ENCODE data around the gene PCK2. TPM values are rescaled to one million over a fixed set of nuclear protein-coding genes. Genes with fewer than 3 reads are reported as not detected.

The PCK2 gene
- total and polyA plus RNA-seq, 5 donors from 2014 or later: 21.0 to 32.2 (median 26.4) TPM

GRCh38 chr14:24070285-24071143 is 23.6 kb upstream of the PCK2 start:
- Histone ChIP-seq H3K4me1 (ENCODE audit: control insufficient read depth, insufficient read depth, low read length, poor library complexity, severe bottlenecking) (no peaks in the 10 kb centered on the region), H3K27ac (ENCODE audit: insufficient read depth, low read length, poor library complexity, severe bottlenecking) (no peak overlapping the region), H3K36me3 (ENCODE audit: control insufficient read depth, insufficient read depth, low read length) (no peaks in the 10 kb centered on the region), H3K4me3 (ENCODE audit: low read depth, low read length) (no peak overlapping the region), H3K27me3 (ENCODE audit: control insufficient read depth, insufficient read depth, low read length) (no peaks in the 10 kb centered on the region), H3K9me3 (ENCODE audit: control insufficient read depth in 2 of 2, low read length in 2 of 2) (no peaks in the 10 kb centered on the region)
- peaks cover 0 to 2% (median 0%) of the 10 kb centered on the region in 7 donors for H3K9me3 Mint-ChIP-seq
- ATAC-seq (ENCODE audit: low read depth in 2 of 2): no peak
- peaks cover 22% of the 10 kb centered on the region for H3K27me3 Mint-ChIP-seq
- no peak for DNase-seq
- peak overlapping the region in 1 of 3 donors; percentile 68 for H3K27ac Mint-ChIP-seq
- peaks cover 0 to 4% (median 1%) of the 10 kb centered on the region in 4 donors for H3K4me1 Mint-ChIP-seq
- no peaks in the 10 kb centered on the region for H3K36me3 Mint-ChIP-seq
- no peak overlapping the region for H3K4me3 Mint-ChIP-seq

- no peak for ATAC-seq (ENCODE audit: low read depth in 2 of 2)
- no peaks in the 10 kb centered on the region for H3K36me3 ChIP-seq (ENCODE audit: control insufficient read depth, insufficient read depth, low read length)
- H3K4me1 Mint-ChIP-seq: peaks cover 0 to 4% (median 1%) of the 10 kb centered on the region in 4 donors
- H3K27ac Mint-ChIP-seq: no peak within 1 kb of the TSS
- peaks cover 22% of the 10 kb centered on the region for H3K27me3 Mint-ChIP-seq
- no peak within 1 kb of the TSS for H3K4me3 Mint-ChIP-seq
- H3K27ac ChIP-seq (ENCODE audit: insufficient read depth, low read length, poor library complexity, severe bottlenecking): no peak within 1 kb of the TSS
- H3K4me3 ChIP-seq (ENCODE audit: low read depth, low read length): no peak within 1 kb of the TSS
- H3K27me3 ChIP-seq (ENCODE audit: control insufficient read depth, insufficient read depth, low read length): no peaks in the 10 kb centered on the region
- no peak for DNase-seq
- H3K9me3 ChIP-seq (ENCODE audit: control insufficient read depth in 2 of 2, low read length in 2 of 2): no peaks in the 10 kb centered on the region
- H3K4me1 ChIP-seq (ENCODE audit: control insufficient read depth, insufficient read depth, low read length, poor library complexity, severe bottlenecking): no peaks in the 10 kb centered on the region
- H3K36me3 Mint-ChIP-seq: no peaks in the 10 kb centered on the region
- H3K9me3 Mint-ChIP-seq: peaks cover 0 to 2% (median 0%) of the 10 kb centered on the region in 7 donors
These were observed 22.9 kb upstream of the PCK2 start, which contains the start of gene CPNE6 for GRCh38 chr14:24071144-24071697. Gene CPNE6, plus strand, starts transcription at chr14:24071562. Its CDS starts 1,375 bp downstream, at chr14:24072937.

GRCh38 chr14:24071836-24072430 is 22.2 kb upstream of the PCK2 start:
- H3K9me3 Mint-ChIP-seq: peaks cover 0 to 2% (median 0%) of the 10 kb centered on the region in 7 donors
- Histone ChIP-seq H3K27me3 (ENCODE audit: control insufficient read depth, insufficient read depth, low read length) (no peaks in the 10 kb centered on the region), H3K4me1 (ENCODE audit: control insufficient read depth, insufficient read depth, low read length, poor library complexity, severe bottlenecking) (no peaks in the 10 kb centered on the region), H3K4me3 (ENCODE audit: low read depth, low read length) (no peak overlapping the region), H3K27ac (ENCODE audit: insufficient read depth, low read length, poor library complexity, severe bottlenecking) (no peak overlapping the region), H3K36me3 (ENCODE audit: control insufficient read depth, insufficient read depth, low read length) (no peaks in the 10 kb centered on the region), H3K9me3 (ENCODE audit: control insufficient read depth in 2 of 2, low read length in 2 of 2) (no peaks in the 10 kb centered on the region)
- ATAC-seq (ENCODE audit: low read depth in 2 of 2): no peak
- DNase-seq: no peak
- no peak overlapping the region for H3K27ac Mint-ChIP-seq
- H3K36me3 Mint-ChIP-seq: no peaks in the 10 kb centered on the region
- peaks cover 0 to 4% (median 1%) of the 10 kb centered on the region in 4 donors for H3K4me1 Mint-ChIP-seq
- peaks cover 15% of the 10 kb centered on the region for H3K27me3 Mint-ChIP-seq
- H3K4me3 Mint-ChIP-seq: no peak overlapping the region

- no peaks in the 10 kb centered on the region for H3K4me1 ChIP-seq (ENCODE audit: control insufficient read depth, insufficient read depth, low read length, poor library complexity, severe bottlenecking)
- peaks cover 0 to 4% (median 1%) of the 10 kb centered on the region in 4 donors for H3K4me1 Mint-ChIP-seq
- ATAC-seq (ENCODE audit: low read depth in 2 of 2) (no peak), DNase-seq (no peak)
- peak overlapping the region in 1 of 3 donors; percentile 20 for H3K27ac Mint-ChIP-seq
- H3K27ac ChIP-seq (ENCODE audit: insufficient read depth, low read length, poor library complexity, severe bottlenecking): no peak overlapping the region
- H3K27me3 ChIP-seq (ENCODE audit: control insufficient read depth, insufficient read depth, low read length): no peaks in the 10 kb centered on the region
- peaks cover 0 to 2% (median 0%) of the 10 kb centered on the region in 7 donors for H3K9me3 Mint-ChIP-seq
- H3K4me3 ChIP-seq (ENCODE audit: low read depth, low read length): no peak overlapping the region
- H3K4me3 Mint-ChIP-seq: no peak overlapping the region
- peaks cover 15% of the 10 kb centered on the region for H3K27me3 Mint-ChIP-seq
- H3K36me3 Mint-ChIP-seq: no peaks in the 10 kb centered on the region
- no peaks in the 10 kb centered on the region for H3K9me3 ChIP-seq (ENCODE audit: control insufficient read depth in 2 of 2, low read length in 2 of 2)
- no peaks in the 10 kb centered on the region for H3K36me3 ChIP-seq (ENCODE audit: control insufficient read depth, insufficient read depth, low read length)
These were observed 21.7 kb upstream of the PCK2 start for GRCh38 chr14:24072436-24072835.

GRCh38 chr14:24072881-24073877 is 20.9 kb upstream of the PCK2 start:
- Histone ChIP-seq H3K36me3 (ENCODE audit: control insufficient read depth, insufficient read depth, low read length) (no peaks in the 10 kb centered on the region), H3K4me1 (ENCODE audit: control insufficient read depth, insufficient read depth, low read length, poor library complexity, severe bottlenecking) (no peaks in the 10 kb centered on the region), H3K4me3 (ENCODE audit: low read depth, low read length) (no peak overlapping the region), H3K9me3 (ENCODE audit: control insufficient read depth in 2 of 2, low read length in 2 of 2) (no peaks in the 10 kb centered on the region), H3K27ac (ENCODE audit: insufficient read depth, low read length, poor library complexity, severe bottlenecking) (no peak overlapping the region), H3K27me3 (ENCODE audit: control insufficient read depth, insufficient read depth, low read length) (no peaks in the 10 kb centered on the region)
- peak overlapping the region in 2 of 3 donors; percentile 20 to 58 for H3K27ac Mint-ChIP-seq
- ATAC-seq (ENCODE audit: low read depth in 2 of 2) (no peak), DNase-seq (no peak)
- peaks cover 15% of the 10 kb centered on the region for H3K27me3 Mint-ChIP-seq
- H3K9me3 Mint-ChIP-seq: peaks cover 0 to 2% (median 0%) of the 10 kb centered on the region in 7 donors
- H3K36me3 Mint-ChIP-seq: no peaks in the 10 kb centered on the region
- H3K4me1 Mint-ChIP-seq: peaks cover 0 to 4% (median 1%) of the 10 kb centered on the region in 4 donors
- no peak overlapping the region for H3K4me3 Mint-ChIP-seq

- Histone ChIP-seq H3K27me3 (ENCODE audit: control insufficient read depth, insufficient read depth, low read length) (no peaks in the 10 kb centered on the region), H3K27ac (ENCODE audit: insufficient read depth, low read length, poor library complexity, severe bottlenecking) (no peak overlapping the region), H3K4me3 (ENCODE audit: low read depth, low read length) (no peak overlapping the region), H3K36me3 (ENCODE audit: control insufficient read depth, insufficient read depth, low read length) (no peaks in the 10 kb centered on the region), H3K4me1 (ENCODE audit: control insufficient read depth, insufficient read depth, low read length, poor library complexity, severe bottlenecking) (no peaks in the 10 kb centered on the region), H3K9me3 (ENCODE audit: control insufficient read depth in 2 of 2, low read length in 2 of 2) (no peaks in the 10 kb centered on the region)
- peaks cover 10% of the 10 kb centered on the region for H3K27me3 Mint-ChIP-seq
- H3K27ac Mint-ChIP-seq: no peak overlapping the region
- H3K4me3 Mint-ChIP-seq: no peak overlapping the region
- ATAC-seq (ENCODE audit: low read depth in 2 of 2): no peak
- peaks cover 0 to 5% (median 3%) of the 10 kb centered on the region in 4 donors for H3K4me1 Mint-ChIP-seq
- no peaks in the 10 kb centered on the region for H3K36me3 Mint-ChIP-seq
- peaks cover 0 to 2% (median 0%) of the 10 kb centered on the region in 7 donors for H3K9me3 Mint-ChIP-seq
- DNase-seq: no peak
These were observed 19.3 kb upstream of the PCK2 start for GRCh38 chr14:24074625-24075484.
